Right ventricle myocardium inferior (tissue), 1 donor: ENCODE results near the gene HEPH. TPM values are rescaled to one million over a fixed set of nuclear protein-coding genes. Genes with fewer than 3 reads are reported as not detected.
A peak's percentile ranks its signal among the peaks of the same experiment; 100 is the strongest.
"Not testable (repeated sequence)": the region's sequence is repeated elsewhere in the genome, so short reads cannot be mapped to it uniquely, and the experiment has no call there.

Experiments used
- ATAC-seq: fragments of 200-7000 bp; cut with Tn5 transposase; one replicate; pipeline ENCODE4 v1.9.1; 2020; ENCODE audit warnings: mild to moderate bottlenecking, moderate library complexity
- DNase-seq: peaks from one replicate; pipeline ENCODE4 v3.0.0; 2021; ENCODE audit errors: missing footprints
- intact Hi-C: fragments of 100-400 bp; cut with DNase I; formaldehyde crosslinking; loops from one replicate; pipeline ENCODE4 v1.11.0; 2022
- long read RNA-seq: library from polyadenylated mRNA; unstranded; transcript quantifications from one replicate; pipeline ENCODE4 v2.0.0, GENCODE V29; 2021
- total RNA-seq: library from RNA; stranded (reverse); fragmentation: NEBNext Ultra II Directional; extraction: Animal tissue kit (Norgen Biotek cat#: 25700); gene quantifications from one replicate; pipeline ENCODE4 v1.2.1, GENCODE V29; 2021
- donor health status: DM: no; HTN: yes; CAD: no; lungs with severe emphysema.

HEPH gene, protein sequence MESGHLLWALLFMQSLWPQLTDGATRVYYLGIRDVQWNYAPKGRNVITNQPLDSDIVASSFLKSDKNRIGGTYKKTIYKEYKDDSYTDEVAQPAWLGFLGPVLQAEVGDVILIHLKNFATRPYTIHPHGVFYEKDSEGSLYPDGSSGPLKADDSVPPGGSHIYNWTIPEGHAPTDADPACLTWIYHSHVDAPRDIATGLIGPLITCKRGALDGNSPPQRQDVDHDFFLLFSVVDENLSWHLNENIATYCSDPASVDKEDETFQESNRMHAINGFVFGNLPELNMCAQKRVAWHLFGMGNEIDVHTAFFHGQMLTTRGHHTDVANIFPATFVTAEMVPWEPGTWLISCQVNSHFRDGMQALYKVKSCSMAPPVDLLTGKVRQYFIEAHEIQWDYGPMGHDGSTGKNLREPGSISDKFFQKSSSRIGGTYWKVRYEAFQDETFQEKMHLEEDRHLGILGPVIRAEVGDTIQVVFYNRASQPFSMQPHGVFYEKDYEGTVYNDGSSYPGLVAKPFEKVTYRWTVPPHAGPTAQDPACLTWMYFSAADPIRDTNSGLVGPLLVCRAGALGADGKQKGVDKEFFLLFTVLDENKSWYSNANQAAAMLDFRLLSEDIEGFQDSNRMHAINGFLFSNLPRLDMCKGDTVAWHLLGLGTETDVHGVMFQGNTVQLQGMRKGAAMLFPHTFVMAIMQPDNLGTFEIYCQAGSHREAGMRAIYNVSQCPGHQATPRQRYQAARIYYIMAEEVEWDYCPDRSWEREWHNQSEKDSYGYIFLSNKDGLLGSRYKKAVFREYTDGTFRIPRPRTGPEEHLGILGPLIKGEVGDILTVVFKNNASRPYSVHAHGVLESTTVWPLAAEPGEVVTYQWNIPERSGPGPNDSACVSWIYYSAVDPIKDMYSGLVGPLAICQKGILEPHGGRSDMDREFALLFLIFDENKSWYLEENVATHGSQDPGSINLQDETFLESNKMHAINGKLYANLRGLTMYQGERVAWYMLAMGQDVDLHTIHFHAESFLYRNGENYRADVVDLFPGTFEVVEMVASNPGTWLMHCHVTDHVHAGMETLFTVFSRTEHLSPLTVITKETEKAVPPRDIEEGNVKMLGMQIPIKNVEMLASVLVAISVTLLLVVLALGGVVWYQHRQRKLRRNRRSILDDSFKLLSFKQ
- total RNA-seq = 8.0 TPM
- long read RNA-seq, partial matches to known transcripts = 1 of 6 reads
- long read RNA-seq, other reads (novel, unspliced or antisense) = 3 of 6 reads

DNA sequence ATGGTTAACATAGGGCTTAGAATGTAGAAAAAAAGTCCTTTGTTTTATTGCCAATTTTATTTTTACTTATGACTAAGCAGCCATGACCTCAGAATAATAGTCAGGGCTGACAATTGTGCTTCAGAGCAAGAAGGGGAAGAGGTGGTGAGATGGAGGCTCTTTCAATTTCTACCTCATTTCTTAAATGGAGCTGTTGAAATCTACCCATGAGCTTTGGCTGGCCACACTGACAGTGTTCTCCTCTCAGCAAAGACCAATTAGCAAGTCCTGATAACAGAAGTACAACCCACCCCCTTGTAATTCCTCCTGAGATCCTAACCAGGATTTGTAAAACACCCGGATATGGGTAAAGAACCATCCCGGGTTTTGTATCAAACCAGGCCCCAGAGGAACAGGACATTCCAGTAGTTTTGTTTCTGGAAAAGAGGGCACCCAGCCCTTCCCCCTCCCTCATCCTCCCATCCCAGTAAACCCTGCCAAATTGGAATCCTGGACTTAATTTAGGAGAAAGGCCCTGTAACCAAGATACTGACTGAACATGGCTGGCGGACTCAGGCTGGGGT, at the start of gene HEPH:
Gene HEPH (plus strand): TSS at position 399 of the 563 bp plus-strand sequence. CDS start 6,324 bp downstream, outside the sequence.
- DNase-seq (no peak), ATAC-seq (peak; percentile 63)
- intact Hi-C loops = no loop called here

DNA sequence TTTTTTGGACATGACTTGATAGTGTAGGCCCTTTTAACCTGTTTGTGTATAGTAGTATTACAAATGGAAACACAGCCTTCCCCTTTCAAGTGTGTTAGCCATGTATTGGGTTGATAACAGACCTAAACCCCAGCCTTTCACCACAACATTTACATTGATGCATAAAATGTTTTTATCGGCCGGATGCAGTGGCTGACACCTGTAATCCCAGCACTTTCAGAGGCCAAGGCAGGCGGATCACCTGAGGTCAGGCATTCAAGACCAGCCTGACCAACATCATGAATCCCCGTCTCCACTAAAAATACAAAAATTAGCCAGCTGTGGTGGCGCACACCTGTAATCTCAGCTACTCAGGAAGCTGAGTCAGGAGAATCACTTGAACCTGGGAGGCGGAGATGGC, 45.3 kb upstream of the HEPH start:
- ATAC-seq, intact Hi-C loops, DNase-seq: not testable (repeated sequence)

DNA sequence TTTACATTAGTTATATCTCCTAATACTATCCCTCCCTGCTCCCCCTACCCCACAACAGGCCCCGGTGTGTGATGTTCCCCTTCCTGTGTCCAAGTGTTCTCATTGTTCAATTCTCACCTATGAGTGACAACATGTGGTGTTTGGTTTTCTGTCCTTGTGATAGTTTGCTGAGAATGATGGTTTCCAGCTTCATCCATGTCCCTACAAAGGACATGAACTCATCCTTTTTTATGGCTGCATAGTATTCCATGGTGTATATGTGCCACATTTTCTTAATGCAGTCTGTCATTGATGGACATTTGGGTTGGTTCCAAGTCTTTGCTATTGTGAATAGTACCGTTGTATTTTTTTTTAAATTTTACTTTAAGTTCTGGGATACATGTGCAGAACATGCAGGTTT, 42.7 kb upstream of the HEPH start:
- DNase-seq, ATAC-seq, intact Hi-C loops: not testable (repeated sequence)

DNA sequence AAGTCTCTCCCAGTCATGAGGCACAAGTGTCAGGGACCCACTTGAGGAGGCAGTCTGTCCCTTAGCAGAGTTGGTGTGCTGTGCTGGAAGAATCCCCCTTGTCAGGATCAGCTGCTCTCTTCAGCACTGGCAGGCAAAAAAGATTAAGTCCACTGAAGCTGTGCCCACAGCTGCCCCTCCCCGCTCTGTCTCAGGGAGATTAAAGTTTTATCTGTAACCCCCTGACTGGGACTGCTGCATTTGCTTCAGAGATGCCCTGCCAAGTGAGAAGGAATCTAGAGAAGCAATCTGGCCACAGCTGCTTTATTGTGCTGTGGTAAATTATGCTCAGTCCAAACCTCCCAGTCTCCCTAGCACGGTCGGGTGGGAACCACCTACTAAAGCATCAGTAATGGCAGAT, 37.4 kb upstream of the HEPH start:
- intact Hi-C loops = no loop called here
- DNase-seq (no peak), ATAC-seq (no peak)

DNA sequence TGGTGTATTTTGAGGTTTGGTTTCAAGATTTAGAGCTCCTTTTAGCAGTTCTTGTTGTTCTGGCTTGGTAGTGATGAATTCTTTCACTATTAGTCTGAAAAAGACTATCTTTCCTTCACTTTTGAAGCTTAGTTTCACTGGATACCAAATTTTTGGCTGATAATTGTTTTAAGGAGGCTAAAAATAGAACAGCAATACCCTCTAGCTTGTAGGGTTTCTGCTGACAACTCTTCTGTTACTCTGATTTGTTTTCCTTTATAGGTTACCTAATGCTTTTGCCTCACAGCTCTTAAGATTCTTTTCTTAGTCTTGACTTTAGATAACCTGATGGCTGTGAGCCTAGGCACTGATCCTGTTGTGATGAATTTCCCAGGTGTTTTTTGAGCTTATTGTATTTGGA, 33.6 kb upstream of the HEPH start:
- intact Hi-C loops = no loop called here
- DNase-seq = no peak
- no peak for ATAC-seq

DNA sequence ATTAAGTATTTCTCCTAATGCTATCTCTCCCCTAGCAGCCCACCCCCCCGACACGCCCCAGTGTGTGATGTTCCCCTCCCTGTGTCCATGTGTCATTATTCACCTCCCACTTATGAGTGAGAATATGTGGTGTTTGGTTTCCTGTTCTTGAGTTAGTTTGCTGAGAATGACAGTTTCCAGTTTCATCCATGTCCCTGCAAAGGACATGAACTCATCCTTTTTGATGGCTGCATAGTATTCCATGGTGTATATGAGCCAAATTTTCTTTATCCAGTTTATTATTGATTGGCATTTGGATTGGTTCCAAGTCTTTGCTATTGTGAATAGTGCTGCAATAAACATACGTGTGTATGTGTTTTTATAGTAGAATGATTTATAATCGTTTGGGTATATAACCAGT, 28.8 kb upstream of the HEPH start:
- DNase-seq, intact Hi-C loops, ATAC-seq: not testable (repeated sequence)

DNA sequence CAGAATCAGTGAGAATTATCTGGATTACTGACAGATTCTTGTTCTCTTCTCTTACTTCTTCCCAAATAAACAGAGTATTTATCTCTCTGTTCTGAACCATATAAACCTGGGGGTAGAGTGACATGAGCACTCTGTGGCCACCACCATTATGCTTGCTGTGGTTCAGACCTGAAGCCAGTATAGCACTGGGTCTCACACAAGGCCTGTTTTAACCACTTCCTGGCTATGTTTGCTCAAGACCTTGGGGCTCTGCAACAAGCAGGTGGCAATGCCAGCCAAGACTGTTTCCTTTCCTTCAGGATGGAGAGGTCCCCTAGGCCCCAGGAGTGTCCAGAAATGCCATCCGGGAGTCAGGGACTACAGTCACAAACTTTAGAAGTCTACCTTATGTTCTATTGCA, 21.7 kb upstream of the HEPH start:
- intact Hi-C loops = no loop called here
- ATAC-seq (no peak), DNase-seq (no peak)

DNA sequence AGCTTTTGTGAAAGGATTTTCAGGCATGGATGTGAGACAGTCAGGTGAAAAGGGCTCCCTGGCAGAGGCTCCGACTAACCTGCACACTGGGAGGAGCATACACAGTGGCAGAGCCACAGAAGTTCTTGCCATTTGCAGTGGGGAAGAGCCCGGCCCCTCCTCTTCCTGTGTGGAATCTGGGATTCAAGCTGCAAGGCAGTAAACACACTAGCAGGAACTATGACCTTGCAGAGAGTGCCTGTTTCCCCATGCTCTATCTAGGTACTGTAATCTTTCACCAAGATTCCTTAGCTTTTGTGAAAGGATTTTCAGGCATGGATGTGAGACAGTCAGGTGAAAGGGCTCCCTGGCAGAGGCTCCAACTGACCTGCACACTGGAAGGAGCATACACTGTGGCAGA, 19.8 kb upstream of the HEPH start:
- intact Hi-C loops = no loop called here
- no peak for DNase-seq
- ATAC-seq = no peak

DNA sequence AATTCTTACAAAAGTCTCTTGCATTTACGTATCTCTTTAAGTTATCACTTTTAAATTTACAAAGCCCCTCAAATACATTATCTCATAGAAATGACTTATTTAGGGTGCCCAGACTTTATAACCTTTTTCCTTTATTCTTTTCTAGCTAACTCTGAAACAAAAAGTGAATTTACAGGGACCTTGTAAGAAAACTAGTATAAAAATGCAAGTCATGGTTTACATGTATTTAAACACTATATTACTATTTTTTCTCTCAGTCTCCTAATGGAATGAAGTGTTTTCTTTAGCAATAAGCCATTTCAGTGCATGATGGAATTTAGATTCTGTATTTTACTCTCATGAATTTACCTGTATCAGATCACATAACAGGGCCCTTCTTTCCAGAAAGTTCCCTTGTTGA, 14.5 kb upstream of the HEPH start:
- DNase-seq (no peak), ATAC-seq (no peak)

DNA sequence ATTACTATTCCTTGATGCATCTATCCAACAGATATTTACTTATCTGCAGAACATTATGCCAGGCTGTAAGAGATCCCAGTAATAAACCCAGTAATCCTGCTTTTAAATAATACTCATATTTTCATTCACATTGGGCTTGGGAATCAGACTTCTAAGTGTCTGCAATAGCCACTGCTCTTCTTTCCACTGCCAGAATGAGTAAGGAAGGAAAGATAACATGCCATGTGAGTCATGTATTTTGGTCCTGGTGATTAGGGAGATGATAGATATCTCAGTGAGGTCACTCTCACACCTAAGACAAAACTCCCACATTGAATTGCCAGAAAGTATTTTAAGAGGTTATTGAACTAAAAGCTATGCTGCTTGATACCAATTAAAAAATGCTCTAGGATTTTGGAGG, 13.9 kb upstream of the HEPH start:
- no peak for DNase-seq
- no peak for ATAC-seq
- intact Hi-C loops = no loop called here

More for the DNA sequence above, 14.5 kb upstream of the HEPH start:
- intact Hi-C loops = no loop called here

DNA sequence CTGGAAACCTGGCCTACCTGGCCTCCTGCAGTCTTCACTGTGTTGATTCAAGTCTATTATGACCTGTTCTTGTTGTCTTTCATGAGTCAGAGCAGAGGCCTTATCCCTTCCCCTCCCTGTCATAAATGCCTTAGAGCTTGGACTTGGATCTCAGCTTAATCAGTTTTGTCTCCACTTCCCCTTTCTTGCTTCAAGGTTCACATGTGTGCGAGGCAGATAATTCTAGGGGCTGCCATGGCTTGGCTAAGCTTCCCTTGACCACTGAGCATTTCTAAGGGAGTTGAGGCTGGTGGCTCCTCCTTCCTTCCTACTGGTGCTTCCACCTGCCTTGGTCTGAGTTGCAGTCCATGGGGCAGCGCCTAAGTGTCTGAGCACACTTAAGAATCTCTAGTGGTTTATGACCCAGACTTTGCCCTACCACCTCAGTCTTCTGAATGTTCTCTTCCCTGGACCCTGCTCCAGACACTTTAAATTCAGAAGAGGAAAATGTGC, 1.7 kb upstream of the HEPH start:
- no peak for DNase-seq
- no peak for ATAC-seq

DNA sequence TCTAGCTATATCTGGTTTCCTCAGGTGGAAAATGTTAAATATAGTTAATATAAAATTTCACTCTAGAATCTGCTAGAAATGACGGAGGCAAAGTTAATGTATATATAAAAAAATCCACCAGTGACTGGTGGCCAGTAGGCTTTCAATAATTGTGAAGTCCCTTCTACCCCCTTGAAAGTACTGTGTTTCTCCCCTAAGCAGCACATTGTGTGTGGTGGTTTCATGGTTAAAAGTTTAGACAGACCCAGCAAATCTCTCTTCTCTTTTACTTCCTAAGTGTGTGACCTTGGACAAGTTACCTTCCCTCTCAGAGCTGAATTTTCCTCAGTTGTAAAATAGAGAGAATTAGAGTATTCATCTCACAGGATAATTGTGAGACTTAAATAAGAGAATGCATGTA, 600 bp upstream of the HEPH start:
- intact Hi-C loops = no loop called here
- DNase-seq (no peak), ATAC-seq (no peak)

More for the DNA sequence above, 1.7 kb upstream of the HEPH start:
- intact Hi-C loops = no loop called here

DNA sequence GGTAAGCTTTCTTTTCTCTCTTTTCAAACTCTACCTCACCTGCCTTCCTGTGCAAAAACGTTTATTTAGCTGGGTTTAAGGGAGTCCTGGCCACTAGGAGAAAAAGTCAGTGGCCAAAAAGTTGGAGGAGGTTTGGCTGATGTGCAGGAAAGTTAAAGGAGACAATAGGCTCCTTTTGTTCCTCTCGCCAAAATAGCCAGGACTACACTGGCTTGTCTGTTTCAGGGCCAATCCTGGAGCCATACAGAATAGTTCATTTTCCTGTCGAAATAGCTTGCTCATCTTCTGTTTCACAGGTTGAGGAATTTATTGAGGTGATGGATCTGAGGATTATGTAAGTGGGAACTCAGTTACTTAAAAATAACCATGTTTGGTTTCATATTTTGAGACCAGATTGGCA, 423 bp downstream of the HEPH start:
- DNase-seq (no peak), ATAC-seq (no peak)
- intact Hi-C loops = no loop called here

DNA sequence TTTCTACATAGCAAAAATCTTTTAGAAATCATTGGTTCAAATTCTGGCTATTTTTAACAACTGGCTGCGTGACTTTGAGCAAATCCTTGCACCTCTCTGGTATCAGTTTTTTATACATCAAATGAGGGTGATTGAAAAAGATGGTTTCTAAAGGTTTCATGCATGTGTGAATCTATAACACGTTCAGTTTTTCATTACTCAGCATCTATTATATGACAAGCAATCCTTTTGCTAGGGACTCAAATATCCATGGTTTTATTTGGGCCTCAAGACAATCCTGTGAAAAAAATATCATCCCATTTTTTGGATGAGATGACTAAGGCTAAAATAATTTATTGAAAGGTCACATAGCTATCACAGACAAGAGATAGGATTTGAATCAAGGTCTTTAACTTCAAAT, 884 bp downstream of the HEPH start:
- intact Hi-C loops = no loop called here

DNA sequence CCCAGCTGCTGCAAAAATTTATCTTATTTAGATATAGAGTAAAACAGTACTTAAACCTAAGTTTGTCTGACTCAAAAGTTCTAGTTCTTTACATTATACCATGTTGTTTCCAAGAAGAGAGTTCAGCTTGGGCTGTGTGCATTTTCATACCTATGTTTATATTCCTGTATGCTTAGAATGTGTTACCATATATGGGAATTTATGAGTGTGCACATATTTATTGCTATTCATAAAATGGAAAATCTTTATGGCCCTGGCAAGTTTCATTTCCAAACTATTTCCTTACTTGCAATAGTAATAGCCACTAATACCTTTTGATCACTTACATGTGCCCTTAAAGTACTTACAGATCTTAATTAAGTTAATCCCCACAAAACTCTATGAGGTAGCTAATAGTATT, 2.6 kb downstream of the HEPH start:
- DNase-seq (no peak), ATAC-seq (no peak)
- intact Hi-C loops = no loop called here

More for the DNA sequence above, 884 bp downstream of the HEPH start:
- DNase-seq (no peak), ATAC-seq (no peak)

DNA sequence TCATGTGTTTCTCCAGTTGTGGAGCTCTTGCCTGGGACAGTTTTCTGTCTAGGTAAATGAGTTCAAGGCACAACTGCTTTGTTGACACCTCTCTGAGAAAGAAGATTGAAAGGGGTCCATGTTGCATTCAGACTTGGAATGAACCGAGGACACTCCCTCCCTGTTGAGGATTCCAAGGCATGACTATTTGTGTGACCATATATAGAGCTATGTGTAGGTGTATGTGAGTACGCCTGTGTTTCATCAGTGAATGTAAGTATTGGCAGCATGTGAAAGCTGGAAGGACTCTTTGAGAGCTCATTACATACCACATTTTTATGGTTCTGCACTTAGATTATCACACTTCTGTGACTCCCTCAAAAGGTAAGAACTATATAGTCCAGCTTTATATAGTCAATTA, 3.4 kb downstream of the HEPH start:
- ATAC-seq = no peak
- DNase-seq = no peak
- intact Hi-C loops = no loop called here

DNA sequence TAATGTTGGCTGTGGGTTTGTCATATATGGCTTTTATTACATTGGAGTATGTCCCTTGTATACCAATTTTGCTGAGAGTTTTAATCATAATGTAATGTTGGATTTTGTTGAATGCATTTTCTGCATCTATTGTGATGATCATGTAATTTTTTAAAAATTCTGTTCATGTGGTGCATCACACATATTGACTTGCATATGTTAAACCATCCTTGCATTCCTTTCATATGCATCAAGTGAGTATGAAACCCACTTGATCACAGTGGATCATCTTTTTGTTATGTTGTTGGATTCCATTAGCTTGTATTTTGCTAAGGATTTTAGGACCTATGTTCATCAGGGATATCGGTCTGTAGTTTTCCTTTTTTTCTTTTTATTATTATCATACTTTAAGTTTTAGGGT, 12.1 kb downstream of the HEPH start:
- ATAC-seq (no peak), DNase-seq (no peak)
- intact Hi-C loops = no loop called here

DNA sequence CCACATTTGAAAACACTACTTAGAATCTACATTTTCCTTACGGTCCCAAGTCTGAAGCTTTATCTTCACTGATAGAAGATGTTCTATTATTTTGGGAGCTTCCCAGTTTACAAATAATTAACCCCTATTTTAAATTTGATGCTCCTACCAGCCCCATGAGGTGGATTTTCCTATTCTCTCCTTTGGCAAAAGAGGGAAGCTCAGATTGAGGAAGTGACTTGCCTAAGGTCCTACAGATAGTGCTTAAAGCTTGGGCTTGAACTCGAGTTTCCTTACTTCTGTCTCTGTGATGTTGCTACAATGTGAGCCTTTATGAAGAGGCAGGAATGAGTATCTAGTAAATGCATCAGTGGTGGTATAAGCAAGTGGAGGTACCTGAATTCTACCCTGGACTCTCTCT, 27.5 kb downstream of the HEPH start:
- no peak for DNase-seq
- ATAC-seq = no peak
- intact Hi-C loops = no loop called here

DNA sequence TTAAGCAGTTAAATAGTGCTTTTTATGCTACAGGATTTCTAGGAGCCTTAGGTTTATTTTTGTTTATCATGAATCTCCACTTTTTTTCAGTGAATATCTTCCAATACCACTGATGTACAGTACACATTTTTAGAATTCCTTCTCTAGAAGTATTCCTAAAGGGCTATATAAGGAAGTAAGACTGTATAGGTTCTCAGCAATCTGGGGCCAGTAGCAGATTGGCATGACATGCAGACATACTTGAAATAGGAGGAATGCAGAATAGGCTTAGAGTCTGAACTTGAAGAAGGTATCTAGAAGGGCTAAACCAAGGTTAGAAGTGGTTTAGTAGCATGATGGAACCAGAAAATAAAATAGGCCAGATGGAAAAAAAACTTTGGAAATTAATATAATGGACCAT, 29.8 kb downstream of the HEPH start:
- ATAC-seq (no peak), DNase-seq (no peak)
- intact Hi-C loops = no loop called here
